RKO (cell line): ENCODE data around the gene PPFIA1.

Experiments used
- DNase-seq: peaks from one replicate; pipeline ENCODE4 v3.0.0-alpha.2; 2016; ENCODE audit warnings: low spot score

PPFIA1 gene

GRCh38 chr11:70415191-70415590, 144.7 kb downstream of the PPFIA1 start:
- peak; percentile 51 for DNase-seq

- no peak for DNase-seq
Measured at GRCh38 chr11:70415642-70416395, 145.3 kb downstream of the PPFIA1 start.

- no peak for DNase-seq
Measured at GRCh38 chr11:70416881-70417280, 146.4 kb downstream of the PPFIA1 start.

GRCh38 chr11:70418130-70418529, 147.6 kb downstream of the PPFIA1 start:
- no peak for DNase-seq

GRCh38 chr11:70419307-70420007, 149.0 kb downstream of the PPFIA1 start:
- no peak for DNase-seq

GRCh38 chr11:70420008-70420464, 149.5 kb downstream of the PPFIA1 start:
- peak; percentile 43 for DNase-seq

GRCh38 chr11:70420496-70420895, 150.0 kb downstream of the PPFIA1 start:
- no peak for DNase-seq

- DNase-seq = no peak
Measured at GRCh38 chr11:70421123-70421522, 150.6 kb downstream of the PPFIA1 start.

- DNase-seq = no peak
Measured at GRCh38 chr11:70422692-70423522, 152.4 kb downstream of the PPFIA1 start.

- peak; percentile 68 for DNase-seq
Measured at GRCh38 chr11:70423523-70424505, 153.3 kb downstream of the PPFIA1 start.

- DNase-seq = no peak
Measured at GRCh38 chr11:70424765-70425344, 154.4 kb downstream of the PPFIA1 start.

- no peak for DNase-seq
Measured at GRCh38 chr11:70427436-70427835, 156.9 kb downstream of the PPFIA1 start.

- DNase-seq = no peak
Measured at GRCh38 chr11:70428701-70429427, 158.4 kb downstream of the PPFIA1 start.

- DNase-seq = no peak
Measured at GRCh38 chr11:70429428-70429705, 158.9 kb downstream of the PPFIA1 start.

GRCh38 chr11:70429724-70430521, 159.4 kb downstream of the PPFIA1 start:
- DNase-seq = no peak

GRCh38 chr11:70430671-70431574, 160.4 kb downstream of the PPFIA1 start:
- no peak for DNase-seq

GRCh38 chr11:70431611-70432010, 161.1 kb downstream of the PPFIA1 start:
- DNase-seq = no peak

GRCh38 chr11:70432065-70432464, 161.6 kb downstream of the PPFIA1 start:
- DNase-seq = no peak

GRCh38 chr11:70432580-70432979, 162.1 kb downstream of the PPFIA1 start:
- DNase-seq = no peak
